HG02588 (cell line): ENCODE measurements around the gene FBXL17.

Source experiments
- ATAC-seq: cut with Tn5 transposase; IDR thresholded peaks from one replicate; pipeline ENCODE4 v1.9.1; 2021; ENCODE audit warnings: mild to moderate bottlenecking, moderate library complexity; ENCODE audit not compliant: unreplicated experiment

Gene FBXL17

DNA sequence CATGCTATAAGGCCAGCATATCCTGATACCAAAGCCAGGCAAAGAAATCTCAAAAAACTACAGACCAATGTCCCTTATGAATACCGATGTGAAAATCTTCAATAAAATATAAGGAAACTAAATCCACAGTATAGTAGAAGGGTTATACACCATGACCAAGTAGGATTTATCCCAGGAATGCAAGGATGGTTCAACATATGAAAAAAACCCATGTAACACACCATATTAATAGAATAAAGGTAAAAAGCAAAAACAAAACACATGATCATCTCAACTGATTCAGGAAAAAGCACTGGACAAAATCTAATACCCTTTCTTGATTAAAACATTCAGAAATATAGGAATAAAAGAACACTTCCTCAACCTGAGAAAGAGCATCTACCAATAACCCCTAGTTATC lies 6.1 kb downstream of the FBXL17 start:
- ATAC-seq: no peak

DNA sequence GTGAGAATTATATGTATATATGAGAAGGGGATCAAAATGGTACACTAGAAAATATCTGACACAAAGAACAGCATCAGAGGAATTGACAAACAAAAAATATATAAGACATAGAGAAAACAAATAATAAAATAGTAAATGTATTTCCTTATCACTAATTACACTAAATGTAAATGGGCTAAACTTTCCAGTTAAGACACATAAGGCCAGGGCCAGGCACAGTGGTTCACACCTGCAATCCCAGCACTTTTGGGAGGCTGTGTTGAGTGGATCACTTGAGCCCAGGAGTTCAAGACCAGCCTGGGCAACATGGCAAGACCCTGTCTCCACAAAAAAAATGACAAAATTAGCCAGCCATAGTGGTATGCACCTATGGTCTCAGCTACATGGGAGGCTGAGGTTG lies 8.5 kb downstream of the FBXL17 start:
- no peak for ATAC-seq

- no peak for ATAC-seq
Measured at GRCh38 chr5:108372369-108372768, 9.5 kb downstream of the FBXL17 start.

- no peak for ATAC-seq
Measured at GRCh38 chr5:108371263-108371662, 10.6 kb downstream of the FBXL17 start.

- no peak for ATAC-seq
Measured at GRCh38 chr5:108369167-108369566, 12.7 kb downstream of the FBXL17 start.

- no peak for ATAC-seq
Measured at GRCh38 chr5:108367679-108368334, 14.1 kb downstream of the FBXL17 start.

- ATAC-seq: no peak
Measured at GRCh38 chr5:108366500-108366899, 15.4 kb downstream of the FBXL17 start.

- ATAC-seq: no peak
Measured at GRCh38 chr5:108361771-108362170, 20.1 kb downstream of the FBXL17 start.

DNA sequence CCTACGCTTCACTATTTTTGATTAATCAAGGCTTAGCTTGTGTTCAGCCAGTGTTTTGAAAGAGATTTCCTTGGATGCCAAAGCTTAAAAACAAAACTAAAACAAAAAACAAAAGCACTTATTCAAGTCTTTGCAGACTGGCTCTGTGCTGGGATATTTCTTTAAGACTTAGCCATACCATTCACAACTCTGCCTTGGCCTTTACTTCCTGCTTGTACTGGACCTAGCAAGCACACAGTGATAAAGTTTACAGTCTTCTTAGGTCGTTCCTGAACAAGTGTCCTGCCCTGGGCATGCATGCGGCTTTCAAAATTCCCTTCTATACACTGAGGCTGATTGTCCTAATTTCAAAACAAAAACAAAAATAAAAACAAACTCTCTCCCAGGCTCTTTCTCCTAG lies 20.7 kb downstream of the FBXL17 start:
- no peak for ATAC-seq

- ATAC-seq: no peak
Measured at GRCh38 chr5:108360280-108360679, 21.6 kb downstream of the FBXL17 start.

DNA sequence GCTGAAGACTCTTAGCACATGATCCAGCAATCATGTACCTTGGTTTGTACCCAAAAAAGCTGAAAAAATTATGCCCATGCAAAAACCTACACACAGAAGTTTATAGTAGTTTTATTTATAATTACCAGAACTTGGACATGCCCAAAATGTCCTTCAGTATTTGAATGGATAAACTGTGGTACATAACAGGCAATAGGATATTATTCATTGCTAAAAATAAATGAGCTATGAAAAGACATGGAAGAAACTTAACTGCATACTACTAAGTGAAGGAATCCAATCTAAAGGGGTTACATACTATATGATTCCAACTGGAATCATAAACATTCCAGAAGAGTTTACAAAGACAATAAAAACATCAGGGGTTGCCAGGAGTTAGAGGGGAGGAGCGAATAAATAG lies 25.6 kb downstream of the FBXL17 start:
- ATAC-seq: no peak

DNA sequence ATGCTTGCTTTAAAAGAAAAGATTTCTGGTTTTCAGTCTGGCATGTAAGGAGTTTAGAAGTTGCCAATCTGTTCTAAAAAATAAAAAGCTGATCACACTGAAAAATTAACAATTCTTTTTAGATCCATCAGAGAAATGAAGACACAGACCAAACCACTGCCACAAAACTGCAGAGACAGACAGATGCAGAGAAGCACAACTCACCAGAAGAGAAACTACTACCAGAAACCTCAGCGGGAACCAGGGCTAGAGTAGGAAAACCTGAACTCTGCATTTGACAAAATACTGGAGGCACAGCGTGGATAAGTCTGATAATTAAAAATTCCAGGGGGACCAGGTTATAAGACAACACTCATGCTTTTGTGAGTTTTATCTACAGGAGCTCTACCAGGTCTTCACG lies 28.8 kb downstream of the FBXL17 start:
- ATAC-seq: no peak

DNA sequence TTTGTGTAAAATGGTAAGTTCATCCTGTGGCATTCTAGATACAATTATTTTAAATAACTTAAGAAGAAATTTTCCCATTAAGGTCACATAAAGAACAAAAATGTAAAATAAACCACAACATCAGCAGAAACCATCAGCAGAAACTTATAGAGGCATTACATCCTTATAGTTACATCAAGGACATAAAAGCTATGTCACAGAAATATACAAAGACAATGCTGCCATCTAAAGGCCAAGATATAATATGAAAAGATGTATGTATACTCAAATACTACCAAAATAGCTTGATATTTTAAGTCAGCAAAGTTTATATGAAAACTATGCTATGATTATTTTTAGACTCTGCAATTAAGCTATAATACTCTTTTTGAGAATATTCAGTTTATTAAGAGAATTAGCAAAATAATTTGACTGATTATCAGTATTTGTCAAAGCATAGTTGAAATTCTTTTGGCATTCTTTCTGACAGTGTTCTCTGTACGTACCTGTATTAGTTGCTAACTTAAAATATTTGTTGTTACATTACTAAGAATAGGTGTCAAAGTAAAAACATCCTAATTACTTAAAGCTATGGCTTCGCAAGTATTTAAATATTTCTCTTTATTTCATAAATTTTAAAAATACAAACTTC lies 36.2 kb downstream of the FBXL17 start:
- peak; percentile 55 for ATAC-seq

GRCh38 chr5:108344103-108344822 lies 37.6 kb downstream of the FBXL17 start:
- ATAC-seq: no peak

- no peak for ATAC-seq
Measured at GRCh38 chr5:108341866-108342265, 40.0 kb downstream of the FBXL17 start.

GRCh38 chr5:108340131-108340530 lies 41.8 kb downstream of the FBXL17 start:
- no peak for ATAC-seq

GRCh38 chr5:108339220-108339619 lies 42.7 kb downstream of the FBXL17 start:
- no peak for ATAC-seq

DNA sequence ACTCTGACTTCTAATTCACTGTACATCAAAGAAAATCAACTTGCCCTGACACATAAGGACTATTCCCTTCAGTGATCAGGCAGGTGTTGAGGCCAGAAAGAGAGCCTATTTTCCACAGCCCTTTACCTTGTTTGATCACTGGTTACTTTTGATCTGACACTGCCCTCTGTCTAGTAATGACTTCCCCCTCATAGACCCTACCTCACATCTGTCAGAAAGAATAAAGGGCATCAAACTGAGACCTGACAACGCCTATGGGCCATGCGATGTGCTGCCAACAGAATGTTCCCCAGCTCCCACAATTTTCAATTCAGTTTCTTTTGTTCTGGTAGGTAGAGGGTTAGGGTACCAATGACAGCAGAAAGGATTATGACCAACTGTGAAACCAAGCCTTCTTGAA lies 47.7 kb downstream of the FBXL17 start:
- ATAC-seq: no peak

- no peak for ATAC-seq
Measured at GRCh38 chr5:108326982-108327381, 54.9 kb downstream of the FBXL17 start.

GRCh38 chr5:108324886-108325285 lies 57.0 kb downstream of the FBXL17 start:
- no peak for ATAC-seq

GRCh38 chr5:108321341-108321740 lies 60.6 kb downstream of the FBXL17 start:
- no peak for ATAC-seq

GRCh38 chr5:108320231-108320630 lies 61.7 kb downstream of the FBXL17 start:
- no peak for ATAC-seq
